Suprapubic skin (tissue), 4 donors: Measurements from ENCODE around the gene OR2T29.
"Not testable (repeated sequence)": the region's sequence is repeated elsewhere in the genome, so short reads cannot be mapped to it uniquely, and the experiment has no call there.

ENCODE experiments used
- POLR2A ChIP-seq, 2 donors: fragments of 450-650 bp; IDR thresholded peaks; one replicate each; pipeline ENCODE4 v1.6.1; 2017; ENCODE audit warnings: antibody characterized with exemption in 2 of 2, mild to moderate bottlenecking in 2 of 2, moderate library complexity in 2 of 2
- POLR2AphosphoS5 ChIP-seq, 3 donors: sonication (generic); formaldehyde crosslinking; IDR thresholded peaks; one replicate each; pipeline ENCODE4 v1.6.1; 2017; ENCODE audit warnings: antibody characterized with exemption in 3 of 3
- TF ChIP-seq, protein P1 (sequence below), 2 donors: fragments of 200-600 bp in 1 of 2; fragments of 450-650 bp in 1 of 2; sonication (generic) in 1 of 2; IDR thresholded peaks; one replicate each; pipeline ENCODE4 v1.5.1; 2016 to 2019; ENCODE audit warnings: antibody characterized with exemption in 2 of 2, mild to moderate bottlenecking in 1 of 2, moderate library complexity in 1 of 2

DNA sequence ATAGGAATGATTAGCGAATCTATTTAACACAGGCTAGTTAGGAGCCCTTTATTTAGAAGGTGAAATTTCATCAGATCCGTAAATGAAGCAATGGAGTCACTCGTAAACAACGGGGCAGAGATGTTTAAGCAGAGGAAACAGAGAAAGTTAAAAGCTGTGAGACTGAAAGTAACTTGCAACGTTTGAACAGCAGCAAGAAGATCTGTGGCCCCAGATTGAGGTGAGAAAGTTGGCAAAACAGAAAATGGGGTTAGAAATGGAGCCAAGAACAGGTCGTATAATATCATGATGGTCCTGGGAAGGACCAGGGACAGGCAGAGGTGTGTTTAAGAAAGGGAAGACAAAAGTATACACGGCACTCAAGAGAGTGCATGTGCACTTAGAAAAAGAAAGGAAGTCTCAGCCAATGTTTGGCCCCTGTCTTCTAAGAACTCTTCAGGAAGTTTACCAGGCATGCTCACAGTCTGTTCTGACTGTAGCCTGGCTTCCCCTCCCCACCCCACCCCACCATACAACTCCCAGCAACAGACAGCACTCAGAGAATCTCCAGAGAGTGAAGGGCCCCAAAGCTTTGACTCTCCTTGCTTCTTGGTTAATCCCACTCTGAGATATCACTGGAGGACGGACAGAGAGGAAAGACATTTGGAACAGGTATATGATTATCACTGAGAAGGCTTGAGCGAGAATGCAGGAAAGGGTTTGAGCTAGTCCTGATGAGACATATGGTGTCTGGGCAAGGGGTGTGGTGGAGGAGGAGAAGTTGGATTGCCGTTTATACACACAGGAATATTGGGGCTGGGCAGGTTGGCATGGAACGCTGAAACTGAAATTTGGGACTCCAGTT is 3.2 kb upstream of the OR2T29 start:
- not testable (repeated sequence) for TF ChIP-seq POLR2AphosphoS5, POLR2A (IDR thresholded peaks at IDR 0.05)
- TF ChIP-seq, protein P1, sequence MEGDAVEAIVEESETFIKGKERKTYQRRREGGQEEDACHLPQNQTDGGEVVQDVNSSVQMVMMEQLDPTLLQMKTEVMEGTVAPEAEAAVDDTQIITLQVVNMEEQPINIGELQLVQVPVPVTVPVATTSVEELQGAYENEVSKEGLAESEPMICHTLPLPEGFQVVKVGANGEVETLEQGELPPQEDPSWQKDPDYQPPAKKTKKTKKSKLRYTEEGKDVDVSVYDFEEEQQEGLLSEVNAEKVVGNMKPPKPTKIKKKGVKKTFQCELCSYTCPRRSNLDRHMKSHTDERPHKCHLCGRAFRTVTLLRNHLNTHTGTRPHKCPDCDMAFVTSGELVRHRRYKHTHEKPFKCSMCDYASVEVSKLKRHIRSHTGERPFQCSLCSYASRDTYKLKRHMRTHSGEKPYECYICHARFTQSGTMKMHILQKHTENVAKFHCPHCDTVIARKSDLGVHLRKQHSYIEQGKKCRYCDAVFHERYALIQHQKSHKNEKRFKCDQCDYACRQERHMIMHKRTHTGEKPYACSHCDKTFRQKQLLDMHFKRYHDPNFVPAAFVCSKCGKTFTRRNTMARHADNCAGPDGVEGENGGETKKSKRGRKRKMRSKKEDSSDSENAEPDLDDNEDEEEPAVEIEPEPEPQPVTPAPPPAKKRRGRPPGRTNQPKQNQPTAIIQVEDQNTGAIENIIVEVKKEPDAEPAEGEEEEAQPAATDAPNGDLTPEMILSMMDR (IDR thresholded peaks at IDR 0.05), result not testable (repeated sequence)
